Neural crest cell (in vitro differentiated cells): ENCODE data around the gene BIK. TPM values are rescaled to one million over a fixed set of nuclear protein-coding genes. Genes with fewer than 3 reads are reported as not detected.

Experiments
- DNase-seq: peaks from one replicate; pipeline ENCODE4 v3.0.0; 2021; ENCODE audit warnings: low read depth, mixed read lengths, low spot score
- H3K27ac Mint-ChIP-seq: one replicate; pipeline ENCODE4 v1.8.0; 2021; ENCODE audit warnings: mild to moderate bottlenecking, mixed read lengths; ENCODE audit not compliant: unreplicated experiment
- H3K27me3 Mint-ChIP-seq: 2 replicates; pipeline ENCODE4 v1.8.0; 2021; ENCODE audit warnings: low read depth, mild to moderate bottlenecking, mixed read lengths
- H3K36me3 Mint-ChIP-seq: 2 replicates; pipeline ENCODE4 v1.8.0; 2021; ENCODE audit warnings: low read depth, mild to moderate bottlenecking, mixed read lengths
- H3K4me1 Mint-ChIP-seq: 2 replicates; pipeline ENCODE4 v1.8.0; 2021; ENCODE audit warnings: mixed read lengths
- H3K4me3 Mint-ChIP-seq: one replicate; pipeline ENCODE4 v1.8.0; 2021; ENCODE audit warnings: mild to moderate bottlenecking, mixed read lengths
- H3K9me3 Mint-ChIP-seq: 2 replicates; pipeline ENCODE4 v1.8.0; 2021; ENCODE audit warnings: mixed read lengths
- total RNA-seq: library from RNA; stranded (reverse); gene quantifications from 2 replicates; pipeline ENCODE4 v1.2.1, GENCODE V29; 2021
- TF ChIP-seq, protein P1 (sequence below): fragments of 200-600 bp; sonication (generic); conservative IDR thresholded peaks from 2 replicates; pipeline ENCODE4 v1.5.0; 2021; ENCODE audit warnings: antibody characterized with exemption, mild to moderate bottlenecking

Gene BIK
- total RNA-seq, 1 donor from 2014 or later: 0.61 TPM

DNA sequence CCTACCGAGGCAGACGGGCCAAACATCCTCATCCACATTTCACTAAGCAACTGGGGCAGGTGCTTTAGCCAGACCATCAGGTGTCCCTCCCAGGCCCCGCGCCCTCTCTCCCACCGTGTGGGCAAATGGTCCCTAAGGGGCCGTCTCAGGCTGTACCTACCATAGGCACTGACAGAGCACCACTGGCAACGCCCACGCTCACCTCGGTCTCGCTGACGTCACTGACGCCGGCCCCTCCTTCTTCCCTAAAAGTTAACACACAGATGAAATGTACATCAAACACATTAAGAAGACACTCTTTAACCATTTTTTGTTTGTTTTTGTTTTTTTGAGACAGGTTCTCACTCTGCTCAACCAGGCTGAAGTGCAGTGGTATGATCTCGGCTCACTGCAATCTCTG, 30.8 kb upstream of the BIK start:
- no peaks in the 10 kb centered on the region for H3K4me1 Mint-ChIP-seq
- H3K36me3 Mint-ChIP-seq: no peaks in the 10 kb centered on the region
- TF ChIP-seq, protein P1, sequence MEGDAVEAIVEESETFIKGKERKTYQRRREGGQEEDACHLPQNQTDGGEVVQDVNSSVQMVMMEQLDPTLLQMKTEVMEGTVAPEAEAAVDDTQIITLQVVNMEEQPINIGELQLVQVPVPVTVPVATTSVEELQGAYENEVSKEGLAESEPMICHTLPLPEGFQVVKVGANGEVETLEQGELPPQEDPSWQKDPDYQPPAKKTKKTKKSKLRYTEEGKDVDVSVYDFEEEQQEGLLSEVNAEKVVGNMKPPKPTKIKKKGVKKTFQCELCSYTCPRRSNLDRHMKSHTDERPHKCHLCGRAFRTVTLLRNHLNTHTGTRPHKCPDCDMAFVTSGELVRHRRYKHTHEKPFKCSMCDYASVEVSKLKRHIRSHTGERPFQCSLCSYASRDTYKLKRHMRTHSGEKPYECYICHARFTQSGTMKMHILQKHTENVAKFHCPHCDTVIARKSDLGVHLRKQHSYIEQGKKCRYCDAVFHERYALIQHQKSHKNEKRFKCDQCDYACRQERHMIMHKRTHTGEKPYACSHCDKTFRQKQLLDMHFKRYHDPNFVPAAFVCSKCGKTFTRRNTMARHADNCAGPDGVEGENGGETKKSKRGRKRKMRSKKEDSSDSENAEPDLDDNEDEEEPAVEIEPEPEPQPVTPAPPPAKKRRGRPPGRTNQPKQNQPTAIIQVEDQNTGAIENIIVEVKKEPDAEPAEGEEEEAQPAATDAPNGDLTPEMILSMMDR: no peak
- no peaks in the 10 kb centered on the region for H3K27me3 Mint-ChIP-seq
- H3K9me3 Mint-ChIP-seq: no peaks in the 10 kb centered on the region
- peak overlapping the region; percentile 39 for H3K27ac Mint-ChIP-seq
- no peak for DNase-seq
- H3K4me3 Mint-ChIP-seq: no peak overlapping the region

DNA sequence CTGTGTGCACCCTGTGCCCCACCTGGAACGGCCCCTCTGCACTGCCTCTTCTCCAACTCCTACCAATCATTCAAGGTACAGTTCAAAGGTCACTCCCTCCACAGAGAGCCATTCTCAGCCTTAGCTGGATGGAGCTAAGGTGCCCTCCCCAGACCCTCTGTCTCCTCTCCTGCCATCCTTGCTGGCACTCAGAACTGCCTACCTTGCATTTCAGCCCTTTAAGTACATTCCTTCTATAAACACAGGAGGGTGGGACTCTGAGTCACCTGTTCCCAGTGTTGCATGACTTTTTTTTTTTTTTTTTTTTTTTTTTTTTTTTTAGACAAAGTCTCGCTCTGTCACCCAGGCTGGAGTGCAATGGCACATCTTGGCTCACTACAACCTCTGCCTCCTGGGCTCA, 29.9 kb upstream of the BIK start:
- TF ChIP-seq, protein P1: no peak
- no peaks in the 10 kb centered on the region for H3K27me3 Mint-ChIP-seq
- no peaks in the 10 kb centered on the region for H3K9me3 Mint-ChIP-seq
- no peak overlapping the region for H3K27ac Mint-ChIP-seq
- H3K36me3 Mint-ChIP-seq: peaks cover 5% of the 10 kb centered on the region
- DNase-seq: no peak
- H3K4me1 Mint-ChIP-seq: no peaks in the 10 kb centered on the region
- H3K4me3 Mint-ChIP-seq: no peak overlapping the region

DNA sequence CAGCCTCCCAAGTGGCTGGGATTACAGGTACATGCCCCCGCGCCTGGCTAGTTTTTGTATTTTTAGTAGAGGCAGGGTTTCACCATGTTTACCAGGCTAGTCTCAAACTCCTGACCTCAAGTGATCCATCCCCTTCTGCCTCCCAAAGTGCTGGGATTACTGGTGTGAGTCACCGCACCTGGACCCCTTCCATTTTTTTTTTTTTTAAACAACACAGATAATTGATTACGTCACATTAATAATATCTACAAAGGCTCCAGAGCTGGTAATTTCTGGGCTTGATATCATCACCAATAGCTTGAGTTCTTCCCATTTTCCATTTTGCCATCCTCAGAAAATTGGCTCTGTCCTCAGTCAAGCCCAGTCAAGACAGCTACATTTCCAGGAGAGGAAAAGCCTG, 28.6 kb upstream of the BIK start:
- no peaks in the 10 kb centered on the region for H3K27me3 Mint-ChIP-seq
- no peak overlapping the region for H3K4me3 Mint-ChIP-seq
- no peaks in the 10 kb centered on the region for H3K4me1 Mint-ChIP-seq
- TF ChIP-seq, protein P1: no peak
- no peak overlapping the region for H3K27ac Mint-ChIP-seq
- no peaks in the 10 kb centered on the region for H3K9me3 Mint-ChIP-seq
- H3K36me3 Mint-ChIP-seq: peaks cover 5% of the 10 kb centered on the region
- DNase-seq: no peak

DNA sequence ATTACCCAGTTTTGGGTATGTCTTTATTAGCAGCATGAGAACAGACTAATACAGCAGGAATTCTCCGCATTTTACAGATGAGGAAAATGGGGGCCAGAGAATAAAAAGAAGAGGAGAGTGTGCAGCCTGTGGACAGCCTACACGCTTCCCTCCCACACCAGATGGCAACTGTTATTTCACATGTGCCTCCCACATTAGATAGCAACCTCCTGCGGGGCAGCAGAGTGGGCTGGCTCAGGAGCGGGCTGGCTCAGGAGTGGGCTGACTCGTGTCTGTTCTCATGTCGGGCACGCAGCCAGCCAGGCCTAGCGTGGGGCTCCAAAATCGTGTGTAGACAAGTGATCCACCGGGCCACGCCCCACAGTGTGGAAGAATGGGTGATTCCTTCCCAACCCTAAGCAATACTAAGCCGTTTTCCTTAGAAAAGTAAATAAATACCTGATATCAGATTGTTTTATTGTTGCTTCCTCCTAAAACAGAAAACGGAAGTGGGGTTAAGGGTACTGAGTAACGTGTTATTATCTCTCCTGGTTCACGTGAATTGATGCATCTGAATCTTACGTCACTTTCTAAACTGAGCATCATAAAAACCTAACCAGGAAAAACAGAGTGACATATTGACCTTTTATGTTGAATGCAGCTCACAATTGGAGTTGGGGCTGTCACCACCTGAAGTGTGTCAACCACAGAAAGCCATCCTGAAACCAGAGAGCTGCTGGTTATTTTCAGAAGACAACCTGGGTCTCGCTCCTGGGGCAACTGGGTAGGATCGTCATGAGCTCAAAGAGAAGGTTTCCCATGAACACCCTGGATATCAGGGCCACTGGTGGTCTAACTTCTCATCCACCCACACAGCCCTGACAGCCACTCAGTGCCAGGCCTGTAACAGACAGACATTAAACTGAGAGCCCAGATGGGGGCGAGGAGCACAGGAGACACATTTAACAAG, 24.6 kb upstream of the BIK start:
- no peaks in the 10 kb centered on the region for H3K27me3 Mint-ChIP-seq
- TF ChIP-seq, protein P1: no peak
- peak overlapping the region; percentile 80 for H3K4me3 Mint-ChIP-seq
- H3K36me3 Mint-ChIP-seq: peaks cover 5% of the 10 kb centered on the region
- no peak overlapping the region for H3K27ac Mint-ChIP-seq
- H3K9me3 Mint-ChIP-seq: no peaks in the 10 kb centered on the region
- no peak for DNase-seq
- peaks cover 13% of the 10 kb centered on the region for H3K4me1 Mint-ChIP-seq

DNA sequence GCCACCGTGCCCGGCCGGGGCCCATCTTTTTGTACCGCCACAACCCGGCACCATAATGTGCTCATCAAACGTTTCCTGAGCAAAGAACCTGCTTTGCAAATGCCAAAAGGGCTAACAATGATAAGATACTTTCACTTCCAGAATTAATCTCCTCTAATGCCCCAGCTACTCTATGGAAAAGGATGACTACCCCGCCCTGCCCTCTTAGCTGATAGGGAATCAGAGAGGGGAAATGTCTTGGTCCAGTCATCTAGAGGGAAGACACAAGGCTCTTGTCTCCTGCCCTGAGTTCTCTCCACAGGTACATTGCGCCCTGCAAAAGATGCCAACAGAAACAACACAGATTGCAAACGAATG, 21.9 kb upstream of the BIK start:
- TF ChIP-seq, protein P1: no peak
- no peak for DNase-seq
- peaks cover 13% of the 10 kb centered on the region for H3K4me1 Mint-ChIP-seq
- no peaks in the 10 kb centered on the region for H3K27me3 Mint-ChIP-seq
- peaks cover 5% of the 10 kb centered on the region for H3K36me3 Mint-ChIP-seq
- no peak overlapping the region for H3K27ac Mint-ChIP-seq
- peak overlapping the region; percentile 93 for H3K4me3 Mint-ChIP-seq
- H3K9me3 Mint-ChIP-seq: no peaks in the 10 kb centered on the region
